Diencephalon (tissue), 1 donor: ENCODE measurements around the gene HAUS6. TPM values are rescaled to one million over a fixed set of nuclear protein-coding genes. Genes with fewer than 3 reads are reported as not detected.
A peak's percentile ranks its signal among the peaks of the same experiment; 100 is the strongest.

Experiments used
- small RNA-seq: library from RNA; depleted of rRNA; stranded (forward); fragments of <200 nt; gene quantifications from one replicate; pipeline ENCODE3, GENCODE V24; 2014
- total RNA-seq: library from RNA; depleted of rRNA; stranded (reverse); fragments of >200 nt; gene quantifications from one replicate; pipeline ENCODE4 v1.2.3, GENCODE V29; 2014

HAUS6 gene, protein sequence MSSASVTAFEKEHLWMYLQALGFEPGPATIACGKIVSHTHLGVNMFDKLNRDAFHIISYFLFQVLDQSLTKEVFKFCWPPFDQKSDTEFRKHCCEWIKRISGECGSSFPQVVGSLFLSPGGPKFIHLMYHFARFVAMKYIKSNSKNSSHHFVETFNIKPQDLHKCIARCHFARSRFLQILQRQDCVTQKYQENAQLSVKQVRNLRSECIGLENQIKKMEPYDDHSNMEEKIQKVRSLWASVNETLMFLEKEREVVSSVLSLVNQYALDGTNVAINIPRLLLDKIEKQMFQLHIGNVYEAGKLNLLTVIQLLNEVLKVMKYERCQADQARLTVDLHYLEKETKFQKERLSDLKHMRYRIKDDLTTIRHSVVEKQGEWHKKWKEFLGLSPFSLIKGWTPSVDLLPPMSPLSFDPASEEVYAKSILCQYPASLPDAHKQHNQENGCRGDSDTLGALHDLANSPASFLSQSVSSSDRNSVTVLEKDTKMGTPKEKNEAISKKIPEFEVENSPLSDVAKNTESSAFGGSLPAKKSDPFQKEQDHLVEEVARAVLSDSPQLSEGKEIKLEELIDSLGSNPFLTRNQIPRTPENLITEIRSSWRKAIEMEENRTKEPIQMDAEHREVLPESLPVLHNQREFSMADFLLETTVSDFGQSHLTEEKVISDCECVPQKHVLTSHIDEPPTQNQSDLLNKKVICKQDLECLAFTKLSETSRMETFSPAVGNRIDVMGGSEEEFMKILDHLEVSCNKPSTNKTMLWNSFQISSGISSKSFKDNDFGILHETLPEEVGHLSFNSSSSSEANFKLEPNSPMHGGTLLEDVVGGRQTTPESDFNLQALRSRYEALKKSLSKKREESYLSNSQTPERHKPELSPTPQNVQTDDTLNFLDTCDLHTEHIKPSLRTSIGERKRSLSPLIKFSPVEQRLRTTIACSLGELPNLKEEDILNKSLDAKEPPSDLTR
- 28.4 TPM for total RNA-seq

DNA sequence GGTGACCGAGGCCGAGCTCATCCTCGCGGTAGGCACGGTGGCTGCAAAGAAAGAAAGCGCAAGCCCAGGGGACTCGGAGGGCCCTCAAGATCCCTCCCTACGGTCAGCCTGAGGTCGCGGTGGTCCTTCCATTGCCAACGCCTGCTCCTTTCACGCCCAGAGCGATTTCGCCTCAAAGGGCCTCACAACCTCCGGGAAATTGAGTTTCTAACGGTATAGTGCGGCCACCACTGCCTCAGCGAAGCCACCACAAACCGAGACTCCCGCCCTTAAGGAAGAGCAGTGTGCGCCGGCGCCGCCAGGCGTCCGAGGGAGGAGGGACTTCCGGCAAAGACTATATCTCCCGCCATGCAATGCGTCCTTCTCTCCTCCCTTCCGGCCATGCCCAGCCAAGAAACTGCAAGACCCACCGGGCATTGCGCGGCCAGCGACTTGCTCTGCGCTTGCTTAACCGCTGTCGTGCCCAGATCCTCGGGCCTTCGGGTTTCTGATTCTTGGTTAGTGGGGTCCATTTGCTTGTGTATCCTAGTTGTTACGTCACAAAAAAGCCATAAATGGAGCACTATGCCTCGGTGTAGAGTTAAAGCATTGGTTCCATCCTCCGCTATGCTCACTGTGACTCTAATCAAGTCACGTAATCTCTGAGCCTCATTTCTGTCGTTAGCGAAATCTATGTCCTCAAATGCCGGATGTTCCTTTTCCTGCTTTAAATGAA is at the start of gene HAUS6:
Gene HAUS6 (minus strand): TSS at position 274 of the 715 bp plus-strand sequence. CDS start 253 bp downstream, at position 21.

DNA sequence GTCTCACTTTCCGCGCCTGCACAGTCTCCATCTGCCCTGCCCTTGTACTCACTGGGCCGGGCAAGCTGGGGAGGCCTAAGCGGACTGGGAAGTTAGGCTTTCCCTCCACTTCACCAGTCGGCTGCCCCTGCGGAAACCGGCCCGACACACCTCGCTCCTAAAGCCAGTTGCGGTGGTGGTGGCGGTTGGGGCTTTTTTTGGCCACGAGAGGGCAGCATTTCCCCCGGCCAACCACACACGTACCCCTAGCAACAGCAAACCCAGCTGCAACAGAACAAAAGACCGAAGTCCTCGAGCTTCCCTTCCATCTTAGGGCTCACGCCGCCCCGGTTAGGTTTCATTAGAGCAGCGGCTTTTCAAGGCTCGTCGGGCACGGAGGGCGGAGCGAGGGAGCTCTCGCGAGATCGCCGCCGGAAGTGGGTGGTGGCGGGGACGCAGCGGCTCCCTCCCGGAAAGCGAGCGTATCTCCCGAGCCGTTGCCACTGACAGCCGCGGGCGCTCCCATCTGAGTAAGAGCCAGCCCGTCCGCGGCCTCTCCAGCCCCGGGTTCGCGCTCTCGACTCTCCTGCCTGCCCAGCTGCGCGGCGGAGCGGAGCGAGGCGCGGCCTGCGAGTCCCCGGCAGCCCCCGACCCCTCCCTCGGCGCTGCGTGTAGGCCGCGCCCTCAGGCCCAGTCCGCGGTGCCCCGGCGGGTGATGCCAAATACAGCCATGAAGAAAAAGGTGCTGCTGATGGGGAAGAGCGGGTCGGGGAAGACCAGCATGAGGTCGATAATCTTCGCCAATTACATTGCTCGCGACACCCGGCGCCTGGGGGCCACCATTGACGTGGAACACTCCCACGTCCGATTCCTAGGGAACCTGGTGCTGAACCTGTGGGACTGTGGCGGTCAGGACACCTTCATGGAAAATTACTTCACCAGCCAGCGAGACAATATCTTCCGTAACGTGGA is 53.5 kb downstream of the HAUS6 start, which contains the start of gene RRAGA:
Gene RRAGA (plus strand): TSS at position 462 of the 951 bp plus-strand sequence. CDS start 233 bp downstream, at position 695.

GRCh38 chr9:19033015-19033414 is 69.7 kb downstream of the HAUS6 start, which contains the start of gene SAXO1:
SAXO1 (minus strand) TSS chr9:19033209; CDS start chr9:19032908, 301 bp downstream.

Small RNA genes within 50 kb of the gene (small RNA-seq; reads per million reads assigned to genes)
- not detected for gene RF00019
- not detected for gene RNU6-264P
- gene SCARNA8 = 8.2 reads per million, percentile 93 among the genes with 10 or more reads in this experiment

Other genes starting within 250 kb of the HAUS6 start
- gene SAXO1, start 69.7 kb downstream of the HAUS6 start, total RNA-seq = not detected
- 83.7 TPM for gene RRAGA, start 53.5 kb downstream of the HAUS6 start, total RNA-seq
- 16.1 TPM for gene PLIN2, start 24.6 kb upstream of the HAUS6 start, total RNA-seq
- 70.6 TPM for gene DENND4C, start 127.8 kb upstream of the HAUS6 start, total RNA-seq